ENCODE data around the gene ACOXL.

ACOXL gene

GRCh38 chr2:110881908-110882307, 149.5 kb downstream of the ACOXL start:
- no peak for DNase-seq

DNA sequence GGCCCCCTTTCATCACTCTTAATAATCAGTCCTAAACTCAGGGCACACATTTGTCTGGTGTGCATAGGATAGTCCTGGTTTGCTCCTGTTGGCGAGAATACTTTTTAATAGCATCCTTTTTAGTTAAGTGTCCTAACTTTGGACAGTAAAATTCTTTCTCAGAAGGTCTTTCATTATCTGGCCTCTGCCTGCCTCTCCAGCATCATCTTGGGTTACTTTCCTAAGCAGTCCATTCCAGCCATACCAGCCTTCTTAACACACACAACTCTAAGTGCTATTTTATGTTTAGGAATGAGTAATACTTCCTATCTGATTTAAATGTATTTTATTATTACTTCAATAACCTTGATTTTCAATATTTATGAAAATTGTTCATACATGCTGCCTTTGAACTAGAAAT, 151.0 kb downstream of the ACOXL start:
- DNase-seq: no peak

- no peak for DNase-seq
These were observed 152.9 kb downstream of the ACOXL start for GRCh38 chr2:110885256-110885655.

- DNase-seq: no peak
These were observed 154.6 kb downstream of the ACOXL start for GRCh38 chr2:110886826-110887573.

DNA sequence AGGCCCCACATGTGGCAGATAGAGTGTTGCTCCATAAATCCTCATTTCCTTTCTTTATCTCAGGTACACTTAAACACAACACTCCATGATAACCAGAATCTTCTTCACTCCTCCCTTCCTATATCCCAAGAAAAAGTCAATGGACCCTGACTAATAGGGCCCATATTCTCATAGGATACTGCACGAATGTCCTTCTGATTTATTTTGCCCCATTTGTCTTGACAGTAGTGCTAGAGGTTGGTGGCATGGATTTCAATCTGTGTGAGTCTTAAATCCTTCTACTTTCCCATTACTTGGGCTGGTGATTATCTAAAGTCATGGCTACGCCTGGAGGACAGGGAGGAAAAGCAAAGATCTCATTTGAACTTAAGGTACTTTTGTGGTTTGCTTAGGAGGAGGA, 156.0 kb downstream of the ACOXL start:
- DNase-seq: no peak

DNA sequence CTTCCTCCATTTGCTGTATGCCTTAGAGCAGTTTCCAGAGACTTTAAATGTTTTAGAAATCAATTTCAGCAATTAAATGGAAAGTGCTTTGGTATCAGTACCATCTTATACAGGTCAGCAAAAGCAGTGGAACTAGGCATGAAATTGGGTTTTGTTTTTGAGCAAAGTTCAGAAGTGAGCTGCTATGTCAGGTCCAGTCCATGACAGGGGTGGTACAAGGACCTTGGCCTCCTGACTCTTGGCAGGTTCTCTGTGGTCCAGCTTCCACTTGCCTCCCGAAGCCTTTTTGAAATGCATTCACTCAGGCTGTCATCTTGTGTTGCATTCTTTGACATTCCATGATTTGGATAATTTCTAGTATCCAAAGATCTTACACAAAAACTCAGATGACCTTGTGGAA, 159.3 kb downstream of the ACOXL start:
- no peak for DNase-seq

DNA sequence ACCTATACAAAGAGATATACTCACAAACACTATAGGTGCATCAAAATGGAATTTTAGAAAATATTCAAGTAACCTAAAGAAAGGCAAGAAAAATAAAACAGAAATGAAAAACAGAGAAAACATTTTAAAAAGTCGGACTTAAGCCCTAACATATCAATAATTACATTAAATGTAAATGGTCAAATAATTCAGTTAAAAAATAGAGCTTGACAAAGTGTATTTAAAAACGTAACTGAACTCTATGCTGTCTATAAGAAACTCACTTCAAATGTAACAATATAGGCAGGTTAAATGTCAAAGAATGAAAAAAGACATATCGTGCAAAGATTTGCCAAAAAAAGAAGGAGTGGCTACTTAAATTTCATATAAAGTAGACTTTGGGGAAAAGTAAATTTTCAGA, 163.9 kb downstream of the ACOXL start:
- no peak for DNase-seq

- DNase-seq: no peak
These were observed 165.6 kb downstream of the ACOXL start for GRCh38 chr2:110897966-110898365.

- no peak for DNase-seq
These were observed 167.8 kb downstream of the ACOXL start for GRCh38 chr2:110900191-110900590.

DNA sequence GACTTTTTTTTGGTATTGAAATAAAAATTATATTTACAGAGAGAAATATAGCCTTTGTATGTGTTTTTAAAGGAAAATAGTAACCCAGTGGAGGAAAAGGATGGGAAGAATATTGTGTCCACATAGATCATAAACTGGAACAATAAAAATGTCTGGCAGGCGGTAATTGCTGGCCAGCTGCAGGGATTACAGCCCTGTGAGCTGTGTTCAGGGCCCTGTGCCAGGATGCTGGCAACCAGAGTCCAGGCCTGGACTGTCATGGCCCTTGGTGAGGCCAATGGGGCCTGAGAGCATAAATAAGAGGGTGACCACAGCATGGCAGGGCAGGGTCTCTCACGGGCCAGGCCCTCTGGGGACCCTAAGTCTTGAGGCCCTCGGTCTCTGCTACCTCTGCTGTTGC, 171.2 kb downstream of the ACOXL start:
- DNase-seq: no peak

DNA sequence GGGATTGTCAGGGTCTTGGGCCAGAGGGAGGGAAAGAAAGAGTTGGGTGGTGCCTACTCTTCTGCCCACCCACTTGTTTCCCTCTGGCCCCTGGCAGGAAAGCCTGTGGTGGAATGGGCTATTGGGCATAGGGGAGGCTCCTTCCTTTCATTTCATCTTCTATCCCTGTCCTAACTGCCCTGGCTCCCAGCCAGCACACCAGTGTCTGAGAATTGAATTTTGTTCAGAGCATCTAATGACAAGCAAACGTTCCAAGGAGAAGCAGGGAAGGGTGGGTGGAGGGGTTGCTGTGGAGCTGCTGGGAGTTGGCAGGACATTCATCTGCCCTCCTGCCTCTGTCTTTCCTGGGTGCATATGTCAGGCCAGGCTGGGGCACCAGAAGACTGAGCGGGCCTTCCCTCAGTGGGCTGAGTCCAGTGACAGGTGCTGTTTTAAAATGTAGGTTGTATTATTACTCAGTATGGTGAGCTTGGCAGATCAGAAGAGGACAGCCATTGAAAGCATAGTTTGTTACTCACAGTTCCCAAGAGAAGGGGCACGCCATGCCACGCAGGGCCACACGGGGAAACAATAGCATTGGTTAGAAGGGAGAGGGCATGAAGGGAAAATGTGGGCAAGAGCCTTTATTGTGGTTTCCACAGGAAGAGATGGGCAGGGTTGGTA, 171.9 kb downstream of the ACOXL start:
- DNase-seq: no peak

- no peak for DNase-seq
These were observed 172.4 kb downstream of the ACOXL start for GRCh38 chr2:110904779-110905148.

GRCh38 chr2:110905217-110905616, 172.8 kb downstream of the ACOXL start:
- DNase-seq: no peak

GRCh38 chr2:110906613-110907298, 174.4 kb downstream of the ACOXL start:
- DNase-seq: no peak

- no peak for DNase-seq
These were observed 177.1 kb downstream of the ACOXL start for GRCh38 chr2:110909501-110909900.

DNA sequence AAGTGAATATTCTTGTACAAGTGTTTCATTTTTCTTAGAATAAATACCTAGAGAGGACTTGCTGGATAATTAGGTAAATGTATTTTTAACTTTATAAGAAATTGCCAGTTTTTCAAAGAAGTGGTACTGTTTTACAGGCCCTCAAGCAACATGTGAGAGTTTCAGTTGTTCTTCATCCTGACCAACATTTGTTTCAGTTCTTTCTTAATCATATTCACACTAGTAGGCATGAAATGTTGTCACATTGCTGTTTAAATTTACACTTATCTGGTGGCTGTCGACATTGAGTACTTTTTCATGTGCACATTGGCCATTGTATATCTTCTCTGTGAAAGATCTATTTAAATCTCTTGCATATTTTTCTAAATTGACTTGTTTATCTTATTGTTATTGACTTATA, 178.1 kb downstream of the ACOXL start:
- DNase-seq: no peak

GRCh38 chr2:110919738-110920137, 187.4 kb downstream of the ACOXL start:
- DNase-seq: no peak

DNA sequence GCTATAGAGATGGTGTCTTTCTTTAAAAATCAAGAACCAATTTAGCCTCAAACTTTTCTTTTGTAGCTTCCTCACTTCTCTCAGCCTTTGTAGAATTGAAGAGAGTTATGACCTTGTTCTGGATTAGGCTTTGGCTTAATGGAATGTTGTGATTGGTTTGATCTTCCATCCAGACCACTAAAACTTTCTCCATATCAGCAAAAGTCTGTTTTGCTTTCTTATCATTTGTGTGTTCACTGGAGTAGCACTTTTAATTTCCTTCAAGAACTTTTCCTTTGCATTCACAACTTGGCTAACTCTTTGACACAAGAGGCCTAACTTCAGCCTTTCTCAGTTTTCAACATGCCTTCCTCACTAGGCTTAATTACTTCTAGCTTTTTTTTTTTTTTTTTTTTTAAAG, 193.1 kb downstream of the ACOXL start:
- DNase-seq: no peak

DNA sequence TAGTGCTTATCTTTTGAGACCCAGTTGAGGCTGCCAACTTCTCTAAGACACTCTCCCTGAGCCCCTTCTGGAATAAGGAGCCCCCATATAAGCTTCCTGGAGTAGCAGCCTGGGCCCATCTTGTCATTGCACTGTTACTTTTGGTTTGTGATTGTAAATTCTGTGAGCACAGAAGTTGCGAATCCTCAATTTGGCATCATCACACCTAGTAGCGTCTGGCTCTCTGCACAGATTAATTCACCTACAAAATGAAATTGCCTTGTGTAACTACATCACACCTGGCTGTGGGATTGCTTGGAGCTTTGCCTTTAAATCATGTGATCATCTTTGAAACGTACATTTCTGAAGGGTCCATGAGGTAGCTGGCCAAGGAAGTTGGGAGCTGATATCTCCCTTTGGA, 195.2 kb downstream of the ACOXL start:
- no peak for DNase-seq

DNA sequence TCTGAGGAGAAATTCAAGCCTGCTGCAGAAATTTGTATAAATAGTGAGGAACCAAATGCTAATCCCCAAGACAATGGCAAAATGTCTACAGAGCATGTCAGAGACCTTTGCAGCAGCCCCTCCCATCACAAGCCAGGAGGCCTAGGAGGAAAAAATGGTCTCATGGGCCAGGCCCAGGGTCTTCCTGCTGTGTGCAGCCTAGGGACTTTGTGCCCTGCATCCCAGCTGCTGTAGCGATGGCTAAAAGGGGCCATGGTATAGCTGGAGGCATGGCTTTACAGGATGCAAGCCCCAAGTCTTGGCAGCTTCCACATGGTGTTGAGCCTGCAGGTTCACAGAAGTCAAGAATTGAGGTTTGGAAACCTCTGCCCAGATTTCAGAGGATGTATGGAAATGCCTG, 197.2 kb downstream of the ACOXL start:
- DNase-seq: no peak

DNA sequence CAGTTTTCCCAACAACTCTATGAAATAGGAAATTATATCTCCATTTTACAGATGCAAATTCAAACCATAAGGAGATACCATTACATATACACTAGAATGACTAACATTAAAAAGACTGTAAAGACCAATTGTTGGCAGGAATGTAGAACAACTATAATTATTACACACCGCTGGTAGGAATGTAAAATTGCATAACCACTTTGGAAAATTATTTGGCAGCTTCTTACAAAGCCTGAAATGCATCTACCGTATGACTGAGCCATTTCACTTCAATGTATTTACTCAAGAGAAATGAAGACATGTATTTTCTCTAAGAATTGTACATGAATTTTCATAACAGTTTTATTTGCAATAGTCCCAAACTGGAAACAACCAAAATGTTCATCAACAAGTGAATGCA, 199.3 kb downstream of the ACOXL start:
- no peak for DNase-seq

DNA sequence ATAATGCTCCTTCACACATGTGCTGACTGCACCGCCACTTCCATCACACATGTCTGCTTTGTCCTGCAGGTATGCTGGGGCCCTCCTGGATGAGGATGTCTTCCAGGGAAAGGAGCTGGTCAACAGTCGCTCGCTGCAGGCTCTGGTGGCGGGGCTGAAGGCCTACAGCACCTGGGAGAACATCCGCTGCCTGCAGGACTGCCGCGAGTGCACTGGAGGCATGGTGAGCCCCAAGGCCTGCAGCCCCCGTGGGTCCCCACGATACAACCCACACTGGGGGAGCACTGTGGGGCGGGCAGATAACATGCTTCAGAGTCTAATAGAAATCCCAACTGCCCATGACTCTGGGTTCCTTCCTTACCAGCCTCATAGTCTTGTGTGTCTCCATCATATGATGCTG, 201.0 kb downstream of the ACOXL start:
- no peak for DNase-seq

GRCh38 chr2:110934948-110935347, 202.6 kb downstream of the ACOXL start:
- no peak for DNase-seq

DNA sequence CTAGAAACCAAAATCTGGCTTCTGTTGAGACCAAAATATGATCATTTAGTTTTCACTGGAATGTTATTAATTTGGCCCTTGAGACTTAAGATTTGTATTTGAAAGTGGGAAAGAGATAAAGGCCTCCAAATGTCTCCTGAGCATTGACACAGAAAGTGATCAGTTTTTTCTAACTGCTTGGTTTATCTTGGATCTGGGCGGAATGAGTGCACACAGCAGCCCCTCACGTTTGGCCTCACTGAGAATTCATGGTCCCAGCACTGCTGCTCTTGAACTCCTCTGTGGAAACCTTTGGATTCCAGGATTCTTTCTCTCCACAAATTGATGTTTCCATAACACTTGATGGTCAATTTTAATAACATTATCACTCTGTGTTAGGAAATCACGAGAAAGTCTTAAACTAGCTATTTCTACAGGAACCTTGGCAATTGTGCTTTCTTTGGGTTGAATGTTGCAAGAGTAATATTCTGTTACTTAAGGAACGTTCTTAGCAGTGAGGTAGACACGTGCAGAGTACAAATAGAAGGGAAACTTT, 208.1 kb downstream of the ACOXL start:
- no peak for DNase-seq

Data from NCI-H1105 (cell line).